ENCODE data around the gene COL12A1. TPM values are rescaled to one million over a fixed set of nuclear protein-coding genes. Genes with fewer than 3 reads are reported as not detected.
A peak's percentile ranks its signal among the peaks of the same experiment; 100 is the strongest.

The COL12A1 gene
- total RNA-seq, 1 experiment from 2014 or later = 136 TPM

DNA sequence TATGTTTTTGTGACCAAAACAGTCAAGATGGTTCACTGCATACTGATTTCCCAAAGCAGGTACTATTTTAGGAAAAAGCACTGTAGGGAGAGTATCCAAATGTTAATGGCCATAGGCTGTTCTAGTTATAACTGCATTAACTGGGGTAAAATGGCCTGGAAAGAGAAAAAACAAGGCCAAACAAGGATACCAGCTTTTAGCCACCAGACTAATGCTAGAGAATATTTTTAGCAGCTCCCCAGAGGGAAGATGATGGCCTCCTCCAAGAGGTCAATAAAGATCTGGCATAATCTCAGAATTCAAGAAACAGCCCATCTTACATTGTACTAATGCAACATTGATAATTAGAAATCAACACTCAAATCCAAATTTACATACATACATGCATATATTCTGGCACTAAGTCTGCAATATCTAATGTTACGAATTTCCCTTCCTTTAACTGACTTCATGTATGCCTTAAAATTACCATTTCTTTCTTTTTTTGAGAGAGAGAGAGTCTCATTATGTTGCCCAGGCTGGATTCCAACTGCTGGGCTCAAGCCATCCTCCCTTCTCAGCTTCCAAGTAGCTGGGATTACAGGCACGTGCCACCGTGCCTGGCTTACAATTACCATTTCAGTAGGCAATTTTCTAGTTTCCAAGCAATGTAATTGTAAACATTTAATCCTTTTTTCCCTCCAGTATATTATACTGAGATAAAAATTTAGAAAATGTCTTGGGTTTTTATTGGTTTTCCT is 28.4 kb upstream of the COL12A1 start:
- Mint-ChIP-seq H3K27me3 (ENCODE audit: insufficient read depth, unreplicated experiment) (no peaks in the 10 kb centered on the region), H3K9me3 (ENCODE audit: unreplicated experiment) (no peaks in the 10 kb centered on the region), H3K4me1 (ENCODE audit: insufficient read depth, unreplicated experiment) (no peaks in the 10 kb centered on the region), H3K36me3 (ENCODE audit: insufficient read depth, unreplicated experiment) (peaks cover 29% of the 10 kb centered on the region), H3K27ac (ENCODE audit: low read depth, unreplicated experiment) (no peak overlapping the region), H3K4me3 (ENCODE audit: unreplicated experiment) (no peak overlapping the region)
- intact Hi-C loops (cut with micrococcal nuclease) = no loop called here
- DNase-seq (ENCODE audit: unreplicated experiment) = no peak
- TF ChIP-seq, protein P1, sequence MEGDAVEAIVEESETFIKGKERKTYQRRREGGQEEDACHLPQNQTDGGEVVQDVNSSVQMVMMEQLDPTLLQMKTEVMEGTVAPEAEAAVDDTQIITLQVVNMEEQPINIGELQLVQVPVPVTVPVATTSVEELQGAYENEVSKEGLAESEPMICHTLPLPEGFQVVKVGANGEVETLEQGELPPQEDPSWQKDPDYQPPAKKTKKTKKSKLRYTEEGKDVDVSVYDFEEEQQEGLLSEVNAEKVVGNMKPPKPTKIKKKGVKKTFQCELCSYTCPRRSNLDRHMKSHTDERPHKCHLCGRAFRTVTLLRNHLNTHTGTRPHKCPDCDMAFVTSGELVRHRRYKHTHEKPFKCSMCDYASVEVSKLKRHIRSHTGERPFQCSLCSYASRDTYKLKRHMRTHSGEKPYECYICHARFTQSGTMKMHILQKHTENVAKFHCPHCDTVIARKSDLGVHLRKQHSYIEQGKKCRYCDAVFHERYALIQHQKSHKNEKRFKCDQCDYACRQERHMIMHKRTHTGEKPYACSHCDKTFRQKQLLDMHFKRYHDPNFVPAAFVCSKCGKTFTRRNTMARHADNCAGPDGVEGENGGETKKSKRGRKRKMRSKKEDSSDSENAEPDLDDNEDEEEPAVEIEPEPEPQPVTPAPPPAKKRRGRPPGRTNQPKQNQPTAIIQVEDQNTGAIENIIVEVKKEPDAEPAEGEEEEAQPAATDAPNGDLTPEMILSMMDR (IDR thresholded peaks at IDR 0.05; ENCODE audit: unreplicated experiment) = no peak
- BruUV-seq (replicated peaks) = no TSS peak
- CTCF ChIA-PET = interaction anchor here (0.8 to 2.0 kb wide), 3 partner anchors 23 to 32 kb away, joined by 4 to 8 read pairs (median 7); no protein-coding TSS in a partner anchor
- POLR2A ChIA-PET = interaction anchor here (4.6 kb wide), 1 partner anchor 9 kb away, joined by 23 read pairs; the partner anchor contains the start of gene COX7A2

DNA sequence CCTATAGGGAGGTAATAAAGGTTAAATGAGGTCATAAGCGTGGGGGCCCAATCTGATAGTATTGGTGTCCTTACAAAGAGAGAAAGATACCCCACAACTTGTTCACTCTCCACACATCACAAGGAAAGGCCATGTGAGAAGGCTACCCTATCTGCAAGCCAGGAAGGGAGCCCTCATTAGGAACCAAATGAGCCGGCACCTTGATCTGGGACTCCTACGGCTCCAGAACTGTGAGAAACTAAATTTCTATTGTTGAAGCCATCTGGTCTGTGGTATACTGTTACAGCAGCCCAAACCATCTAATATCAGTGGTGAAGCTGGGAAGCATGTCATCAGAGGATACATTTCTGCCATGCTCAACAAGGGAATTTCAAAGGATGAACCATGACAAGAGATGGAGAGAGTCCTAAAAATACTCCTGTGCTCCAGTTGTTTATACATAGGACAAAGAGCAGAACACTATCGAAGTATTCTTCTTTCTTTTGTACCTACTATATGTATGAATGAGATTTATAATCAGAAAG is 27.3 kb upstream of the COL12A1 start:
- H3K36me3 Mint-ChIP-seq (ENCODE audit: insufficient read depth, unreplicated experiment) = peaks cover 19% of the 10 kb centered on the region
- H3K27me3 Mint-ChIP-seq (ENCODE audit: insufficient read depth, unreplicated experiment) = no peaks in the 10 kb centered on the region
- POLR2A ChIA-PET = interaction anchor here (0.6 to 4.6 kb wide), 4 partner anchors 10 to 309 kb away, joined by 3 to 23 read pairs (median 3); partner anchors contain the start of gene COX7A2
- no TSS peak for BruUV-seq (replicated peaks)
- H3K27ac Mint-ChIP-seq (ENCODE audit: low read depth, unreplicated experiment) = no peak overlapping the region
- CTCF ChIA-PET = interaction anchor here (2.3 to 3.0 kb wide), 2 partner anchors 23 to 1496 kb away, joined by 10 to 31 read pairs; no protein-coding TSS in a partner anchor
- no peak for DNase-seq (ENCODE audit: unreplicated experiment)
- no peaks in the 10 kb centered on the region for H3K4me1 Mint-ChIP-seq (ENCODE audit: insufficient read depth, unreplicated experiment)
- no peak overlapping the region for H3K4me3 Mint-ChIP-seq (ENCODE audit: unreplicated experiment)
- intact Hi-C loops (cut with micrococcal nuclease) = no loop called here
- H3K9me3 Mint-ChIP-seq (ENCODE audit: unreplicated experiment) = no peaks in the 10 kb centered on the region
- TF ChIP-seq, protein P1 (IDR thresholded peaks at IDR 0.05; ENCODE audit: unreplicated experiment) = no peak

DNA sequence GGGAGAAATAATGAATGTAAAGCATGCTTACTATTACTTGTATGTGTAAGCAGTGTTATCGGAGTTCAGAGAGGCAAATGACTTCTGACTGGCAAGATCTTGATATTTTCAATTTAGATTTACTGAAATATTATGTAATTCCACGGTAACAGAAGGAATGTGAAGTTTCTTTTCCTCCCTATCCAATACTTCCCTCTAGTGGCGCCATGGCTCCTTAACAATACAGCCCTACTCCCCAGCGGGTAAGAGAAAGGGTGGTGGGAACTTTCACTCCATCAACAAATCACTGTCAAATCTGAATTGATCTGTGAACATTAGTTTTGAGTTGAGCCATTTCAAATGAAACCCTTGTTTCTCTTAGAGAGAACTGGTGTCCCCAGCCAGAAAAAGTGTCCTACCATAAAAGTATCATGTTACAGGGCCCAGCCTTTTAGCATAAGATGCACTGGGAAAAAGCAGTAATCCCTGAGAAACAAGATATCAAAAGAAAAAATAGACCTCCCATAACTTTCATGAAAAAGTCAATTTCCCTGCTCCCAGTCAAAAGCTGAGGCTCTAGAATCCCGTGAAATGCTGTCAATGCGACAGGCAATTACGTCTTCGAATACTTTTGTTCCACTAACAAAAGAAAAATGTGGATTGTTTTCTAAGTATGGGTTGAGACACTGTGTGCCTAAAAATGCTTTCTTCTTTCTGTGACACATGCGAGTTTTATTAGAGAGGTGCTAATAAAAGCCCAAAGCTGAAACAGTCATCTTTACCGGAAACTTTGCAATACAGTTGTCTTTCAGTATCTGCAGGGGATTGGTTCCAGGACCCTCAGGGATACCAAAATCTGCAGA is 24.9 kb upstream of the COL12A1 start:
- no peaks in the 10 kb centered on the region for H3K36me3 Mint-ChIP-seq (ENCODE audit: insufficient read depth, unreplicated experiment)
- H3K27me3 Mint-ChIP-seq (ENCODE audit: insufficient read depth, unreplicated experiment) = no peaks in the 10 kb centered on the region
- ChIA-PET CTCF (interaction anchor here (0.6 to 3.0 kb wide), 12 partner anchors 10 to 1698 kb away, joined by 3 to 31 read pairs (median 4); no protein-coding TSS in a partner anchor), POLR2A (interaction anchor here (1.0 to 1.2 kb wide), 2 partner anchors 10 to 13 kb away, joined by 3 to 4 read pairs; partner anchors contain the start of gene COX7A2)
- peak; percentile 67 for DNase-seq (ENCODE audit: unreplicated experiment)
- peaks cover 9% of the 10 kb centered on the region for H3K9me3 Mint-ChIP-seq (ENCODE audit: unreplicated experiment)
- BruUV-seq (replicated peaks) = no TSS peak
- H3K27ac Mint-ChIP-seq (ENCODE audit: low read depth, unreplicated experiment) = no peak overlapping the region
- intact Hi-C loops (cut with micrococcal nuclease) = loop anchor here (1.0 kb wide), 1 partner anchor 19 kb away; no protein-coding TSS in a partner anchor
- no peaks in the 10 kb centered on the region for H3K4me1 Mint-ChIP-seq (ENCODE audit: insufficient read depth, unreplicated experiment)
- no peak overlapping the region for H3K4me3 Mint-ChIP-seq (ENCODE audit: unreplicated experiment)
- TF ChIP-seq, protein P1 (IDR thresholded peaks at IDR 0.05; ENCODE audit: unreplicated experiment) = peak; percentile 66
